Glomerular visceral epithelial cell (primary cell): Measurements from ENCODE around the gene POLA2.
"Not testable (repeated sequence)": the region's sequence is repeated elsewhere in the genome, so short reads cannot be mapped to it uniquely, and the experiment has no call there.

Source experiments
- DNase-seq: peaks from one replicate; pipeline ENCODE4 v3.0.0-alpha.2; 2016; ENCODE audit errors: extremely low spot score

POLA2 gene

DNA sequence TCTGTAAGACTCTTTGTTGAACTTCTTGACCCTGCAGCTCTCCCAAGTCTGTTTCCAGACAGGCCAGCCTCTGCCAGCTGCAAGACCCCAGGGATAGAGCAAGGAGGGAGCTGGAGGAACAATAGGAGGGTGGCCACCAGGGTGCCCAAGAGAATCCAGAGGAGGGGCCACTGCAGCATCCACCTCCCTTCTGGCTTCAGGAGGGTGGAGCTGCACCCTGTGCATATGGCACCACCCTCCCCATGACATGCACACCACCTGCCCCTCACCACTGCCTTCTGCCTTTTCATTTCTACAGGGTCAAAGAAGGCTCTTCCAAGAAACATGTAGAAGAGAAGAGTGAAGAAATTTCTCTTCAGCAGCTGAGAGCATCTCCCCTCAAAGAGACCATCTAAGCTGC, 20.1 kb upstream of the POLA2 start:
- DNase-seq = no peak

DNA sequence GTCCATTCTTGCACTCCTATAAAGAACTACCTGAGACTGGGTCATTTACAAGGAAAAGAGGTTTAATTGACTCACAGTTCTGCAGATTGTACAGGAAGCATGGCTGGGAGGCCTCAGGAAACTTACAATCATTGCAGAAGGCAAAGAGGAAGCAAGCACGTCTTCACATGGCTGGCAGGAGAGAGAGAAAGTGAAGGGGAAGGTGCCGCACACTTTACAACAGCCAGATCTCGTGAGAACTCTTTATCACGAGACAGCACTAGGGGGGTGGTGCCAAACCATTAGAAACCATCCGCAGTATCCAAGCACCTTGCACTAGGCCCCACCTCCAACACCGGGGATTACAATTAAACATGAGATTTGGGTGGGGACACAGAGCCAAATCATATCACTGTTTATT, 19.4 kb upstream of the POLA2 start:
- no peak for DNase-seq

DNA sequence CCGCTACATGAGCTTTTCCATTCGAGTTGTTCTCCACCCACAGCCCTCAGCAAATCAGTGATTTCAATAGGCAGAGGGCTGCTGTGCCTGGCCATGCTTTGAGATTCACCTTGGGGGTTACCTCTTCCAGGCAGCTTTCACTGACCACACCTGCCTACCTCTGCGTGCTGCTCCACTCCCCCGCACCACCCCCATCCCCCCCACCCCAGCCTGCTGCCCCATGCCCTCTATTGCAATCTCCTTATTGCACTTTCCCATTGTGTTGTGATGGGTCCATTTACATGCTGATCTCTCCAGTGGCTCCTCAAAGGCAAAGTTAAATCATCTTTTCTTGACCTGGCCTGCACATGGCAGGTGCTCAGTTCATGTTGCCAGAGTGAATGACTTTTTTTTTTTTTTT, 18.0 kb upstream of the POLA2 start:
- no peak for DNase-seq

DNA sequence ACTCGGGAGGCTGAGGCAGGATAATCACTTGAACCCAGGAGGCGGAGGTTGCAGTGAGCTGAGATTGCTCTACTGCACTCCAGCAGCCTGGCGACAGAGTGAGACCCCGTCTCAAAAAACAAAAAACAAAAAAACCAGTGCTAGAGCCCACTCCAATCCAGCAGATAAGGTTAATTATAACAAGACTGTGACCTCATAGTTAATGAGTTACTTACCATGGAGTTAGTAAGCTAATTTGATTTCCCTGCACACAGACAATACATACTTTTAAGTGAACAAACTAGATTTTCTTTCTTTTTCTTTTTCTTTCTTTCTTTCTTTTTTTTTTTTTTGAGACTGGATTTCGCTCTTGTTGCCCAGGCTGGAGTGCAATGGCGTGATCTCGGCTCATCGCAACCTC, 16.7 kb upstream of the POLA2 start:
- DNase-seq = not testable (repeated sequence)

DNA sequence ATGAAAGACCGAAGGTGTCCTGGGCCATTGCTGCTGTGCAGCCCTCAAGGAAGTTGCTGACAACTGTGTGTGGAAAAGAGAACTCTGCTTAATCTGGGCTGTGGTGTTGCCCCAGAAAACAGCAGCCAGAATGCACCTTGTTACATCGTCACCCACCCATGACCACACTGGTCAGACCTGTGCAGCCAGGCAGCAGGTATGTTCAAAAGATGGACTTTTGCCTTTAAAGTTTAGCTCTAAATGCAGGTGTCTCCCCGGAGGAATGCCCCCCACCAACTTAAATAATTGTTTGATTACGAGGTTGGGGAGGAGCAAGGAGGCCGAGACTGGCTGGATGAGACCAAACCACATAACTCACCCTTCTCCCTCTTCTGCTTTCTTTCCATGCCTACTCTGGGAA, 15.3 kb upstream of the POLA2 start:
- no peak for DNase-seq

DNA sequence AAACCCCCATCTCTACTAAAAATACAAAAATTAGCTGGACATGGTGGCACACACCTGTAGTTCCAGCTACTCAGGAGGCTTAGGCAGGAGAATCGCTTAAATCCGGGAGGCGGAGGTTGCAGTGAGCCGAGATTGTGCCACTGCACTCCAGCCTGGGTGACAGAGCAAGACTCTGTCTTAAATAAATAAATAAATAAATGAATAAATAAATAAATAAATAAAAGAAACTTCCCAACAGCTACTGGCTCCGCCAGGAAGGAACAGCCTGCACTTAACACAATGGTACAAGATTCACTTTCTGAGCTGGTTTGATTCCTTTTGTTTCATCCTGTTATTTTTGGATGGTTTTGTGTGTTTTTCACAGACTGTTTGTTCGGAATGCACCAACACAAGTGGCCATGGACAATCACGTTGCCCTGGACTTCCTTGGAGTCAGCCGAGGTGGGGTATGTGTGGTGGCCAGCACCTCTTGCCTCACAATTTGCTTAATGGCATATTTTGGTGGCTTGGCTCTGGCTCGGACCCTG, 13.5 kb upstream of the POLA2 start:
- not testable (repeated sequence) for DNase-seq

DNA sequence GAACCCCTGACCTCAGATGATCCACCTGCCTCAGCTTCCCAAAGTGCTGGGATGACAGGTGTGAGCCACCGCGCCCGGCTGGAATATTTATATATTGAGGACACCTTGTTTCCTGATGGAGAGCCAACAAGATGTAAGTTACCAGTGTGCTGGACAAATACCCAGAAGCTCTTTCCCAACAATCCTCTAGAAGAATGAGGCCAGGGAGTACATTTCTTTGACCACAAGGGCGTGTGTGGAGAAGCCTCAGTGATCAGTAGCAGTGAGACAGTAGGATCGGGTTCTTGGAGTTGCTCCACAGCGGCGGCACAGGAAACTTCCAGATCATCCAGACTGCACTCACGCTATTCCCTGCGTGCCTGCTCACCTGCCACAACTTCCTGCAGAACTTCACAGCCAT, 10.3 kb upstream of the POLA2 start:
- DNase-seq = no peak

DNA sequence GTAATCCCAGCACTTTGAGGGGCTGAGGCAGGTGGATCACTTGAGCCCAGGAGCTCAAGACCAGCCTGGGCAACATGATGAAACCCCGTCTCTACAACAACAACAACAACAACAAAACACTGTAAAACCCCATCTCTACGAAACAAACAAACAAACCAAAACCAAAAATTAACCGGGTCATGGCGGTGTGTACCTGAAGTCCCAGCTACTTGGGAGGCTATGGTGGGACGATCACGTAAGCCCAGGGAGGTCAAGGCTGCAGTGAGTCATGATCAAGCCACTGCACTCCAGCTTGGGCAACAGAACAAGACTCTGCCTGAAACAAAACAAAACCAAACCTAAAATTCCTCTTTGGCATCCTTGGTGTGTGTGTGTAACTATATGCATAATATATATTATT, 7.0 kb upstream of the POLA2 start:
- DNase-seq = no peak

DNA sequence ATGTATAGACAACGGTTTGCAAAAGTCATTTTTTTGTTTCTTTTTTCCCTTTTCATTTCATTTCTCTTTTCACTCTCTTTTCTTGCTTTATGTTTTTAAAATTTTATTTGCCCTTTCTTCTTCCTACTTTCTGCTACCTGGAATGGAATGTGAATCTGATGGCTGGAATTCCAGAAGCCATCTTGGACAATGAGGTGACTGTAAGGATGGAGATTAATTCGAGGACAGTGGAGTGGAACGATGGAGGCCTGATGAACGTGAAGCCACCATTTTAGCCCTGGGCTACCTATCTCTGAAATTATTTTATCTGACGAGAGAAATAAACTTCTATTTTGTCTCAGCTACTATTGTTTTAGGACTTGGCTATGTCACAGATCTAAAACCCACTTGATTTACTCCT, 2.8 kb upstream of the POLA2 start:
- DNase-seq = no peak

DNA sequence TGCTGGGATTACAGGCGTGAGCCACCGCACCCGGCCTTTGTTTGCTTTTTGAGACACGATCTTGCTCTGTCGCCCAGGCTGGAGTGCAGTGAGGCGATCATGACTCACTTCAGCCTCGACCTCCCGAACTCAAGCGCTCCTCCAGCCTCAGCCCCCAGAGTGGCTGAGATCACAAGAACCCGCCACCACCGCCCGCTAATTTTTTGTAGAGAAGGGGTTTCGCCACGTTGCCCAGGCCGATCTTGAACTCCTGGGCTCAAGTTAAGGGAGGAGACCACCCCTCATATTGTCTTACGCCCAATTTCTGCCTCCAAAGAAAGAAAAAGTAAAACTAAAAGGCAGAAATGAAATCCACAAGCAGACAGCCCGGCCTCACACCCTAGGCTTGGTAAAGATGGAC, 1.5 kb upstream of the POLA2 start:
- DNase-seq = no peak

DNA sequence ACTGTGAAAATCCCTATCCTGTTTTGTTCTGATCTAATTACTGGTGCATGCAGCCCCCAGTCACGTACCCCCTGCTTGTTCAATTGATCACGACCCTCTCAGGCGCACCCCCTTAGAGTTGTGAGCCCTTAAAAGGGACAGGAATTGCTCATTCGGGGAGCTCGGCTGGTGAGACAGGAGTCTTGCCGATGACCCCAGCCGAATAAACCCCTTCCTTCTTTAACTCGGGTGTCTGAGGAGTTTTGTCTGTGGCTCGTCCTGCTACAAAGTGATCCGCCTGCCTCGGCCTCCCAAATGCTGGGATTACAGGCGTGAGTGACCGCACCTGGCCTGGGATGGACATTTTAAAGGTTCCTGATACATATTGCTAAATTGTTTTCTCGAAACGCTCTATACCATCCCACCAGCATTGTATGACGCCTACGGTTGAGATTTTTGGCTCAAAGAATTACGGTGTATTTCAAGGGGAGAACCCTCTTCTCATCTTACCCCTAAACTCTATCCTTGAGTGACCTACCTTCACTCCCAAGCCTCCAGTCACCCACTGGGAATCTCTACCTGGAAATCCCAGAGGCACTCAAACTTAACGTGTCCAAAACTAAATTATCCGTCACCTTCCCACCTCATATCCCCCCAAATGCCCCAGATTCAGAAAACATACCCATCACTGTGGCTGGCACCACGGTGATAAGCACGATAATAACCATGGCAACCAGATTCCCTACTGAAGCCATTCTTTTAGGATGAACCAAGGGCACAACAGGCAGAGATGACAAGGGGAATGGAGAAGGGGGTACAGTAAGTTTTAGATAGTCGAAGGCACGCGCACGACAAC, 789 bp upstream of the POLA2 start:
- no peak for DNase-seq

DNA sequence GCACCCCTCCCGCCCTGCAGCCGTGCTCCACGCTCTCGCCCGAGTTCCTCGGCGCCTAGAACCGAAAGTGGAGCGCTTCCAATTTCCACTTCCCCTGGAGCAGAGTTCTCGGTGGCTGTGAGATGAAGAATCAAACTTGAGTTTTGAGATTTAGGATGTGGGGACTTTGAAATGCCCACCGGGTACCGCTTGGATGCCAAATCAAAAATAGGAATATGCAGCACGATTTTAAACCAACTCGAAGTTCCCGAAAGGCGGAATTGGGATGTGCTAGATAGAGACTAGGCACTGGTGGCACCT, 569 bp downstream of the POLA2 start:
- DNase-seq = no peak

DNA sequence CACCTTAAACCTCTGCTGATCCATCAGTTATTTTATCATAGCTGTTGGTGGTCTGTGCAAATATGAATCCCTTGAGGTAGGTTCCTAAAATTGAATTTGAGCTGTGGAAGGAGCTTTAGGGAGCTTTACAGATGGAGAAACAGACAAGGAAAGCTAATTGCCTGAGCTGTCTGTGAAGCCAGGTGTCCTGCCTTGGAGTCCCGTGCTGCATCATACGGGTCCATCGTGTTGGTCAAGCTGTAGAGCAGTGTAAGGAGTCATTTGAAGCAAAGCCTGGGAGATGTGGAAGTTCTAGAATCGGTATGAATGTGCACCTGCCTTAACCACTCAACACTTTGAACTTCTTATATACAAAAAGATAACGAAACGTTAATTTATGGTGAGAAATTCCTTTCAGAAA, 1.0 kb downstream of the POLA2 start:
- DNase-seq = no peak

DNA sequence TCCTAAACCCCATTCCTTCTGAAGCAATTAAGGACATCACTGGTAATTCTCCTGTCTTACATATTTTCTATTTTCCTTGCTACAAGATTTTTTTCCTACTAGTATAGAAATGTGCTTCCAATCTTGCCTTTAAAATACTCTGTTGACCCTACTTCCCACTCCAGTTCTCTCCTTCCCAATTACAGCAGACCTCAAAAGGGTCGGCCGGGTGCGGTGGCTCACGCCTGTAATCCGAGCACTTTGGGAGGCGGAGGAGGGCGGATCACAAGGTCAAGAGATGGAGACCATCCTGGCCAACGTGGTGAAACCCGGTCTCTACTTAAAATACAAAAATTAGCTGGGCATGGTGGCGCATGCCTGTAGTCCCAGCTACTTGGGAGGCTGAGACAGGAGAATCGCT, 3.0 kb downstream of the POLA2 start:
- not testable (repeated sequence) for DNase-seq

DNA sequence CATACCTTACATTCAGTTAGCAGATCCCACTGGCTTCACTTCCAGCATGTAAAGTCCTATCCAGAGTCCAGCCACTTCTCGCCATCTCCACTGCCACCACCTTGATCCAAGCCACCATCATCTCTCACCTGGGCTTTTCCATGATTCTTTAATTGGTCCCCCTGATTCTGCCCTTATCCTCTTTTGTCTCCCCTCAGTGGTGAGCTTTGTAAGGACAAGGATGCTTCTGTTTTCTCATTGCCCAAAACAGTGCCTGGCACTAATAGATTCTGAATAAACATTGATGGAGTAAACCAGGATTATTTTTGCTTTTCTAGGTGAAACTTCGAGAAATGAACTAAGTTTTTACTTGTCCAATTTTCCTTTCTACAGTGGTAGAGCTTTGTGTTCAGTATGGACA, 4.4 kb downstream of the POLA2 start:
- no peak for DNase-seq

DNA sequence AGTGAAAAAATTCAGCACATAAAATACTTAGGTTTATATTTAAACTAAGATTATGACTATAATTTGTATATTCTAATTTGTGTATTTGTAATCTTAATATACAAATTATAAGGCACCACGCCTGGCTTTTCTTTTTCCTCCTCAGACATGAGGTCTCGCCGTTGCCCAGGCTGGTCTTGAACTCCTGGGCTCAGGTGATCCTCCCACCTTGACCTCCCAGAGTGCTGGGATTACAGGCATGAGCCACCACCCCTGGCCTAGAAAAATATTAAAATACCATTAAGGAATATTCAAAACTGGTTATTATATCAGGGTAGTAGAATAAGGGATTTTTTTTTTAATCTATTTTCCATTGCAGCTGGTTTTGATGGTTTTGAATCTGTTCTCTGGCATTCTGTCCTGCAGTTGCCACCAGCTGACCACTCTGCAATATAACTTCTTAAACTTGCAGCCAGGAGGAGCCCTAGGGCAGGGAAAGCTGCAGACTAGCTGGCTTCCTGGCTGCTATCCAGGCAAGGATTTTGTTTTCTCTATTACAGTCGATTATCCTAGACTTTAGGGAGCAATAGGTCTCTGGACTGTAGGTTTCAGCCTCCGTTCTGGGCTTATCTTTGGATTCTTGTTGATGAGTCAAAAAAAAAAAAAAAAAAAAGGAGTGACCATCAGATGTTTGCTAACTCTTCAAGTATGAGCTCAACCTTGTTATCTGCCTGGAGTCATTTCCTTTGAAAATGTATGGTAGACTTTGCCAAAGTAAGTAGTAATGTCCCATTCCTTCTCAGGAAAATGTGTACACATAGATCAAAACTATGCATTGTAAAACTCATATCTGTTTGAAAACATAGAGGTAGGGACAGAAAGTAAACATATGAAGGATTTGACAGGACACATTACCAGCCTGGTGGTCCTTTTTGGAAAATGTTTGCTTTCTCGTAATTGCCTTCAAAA, 13.2 kb downstream of the POLA2 start:
- peak; percentile 87 for DNase-seq

DNA sequence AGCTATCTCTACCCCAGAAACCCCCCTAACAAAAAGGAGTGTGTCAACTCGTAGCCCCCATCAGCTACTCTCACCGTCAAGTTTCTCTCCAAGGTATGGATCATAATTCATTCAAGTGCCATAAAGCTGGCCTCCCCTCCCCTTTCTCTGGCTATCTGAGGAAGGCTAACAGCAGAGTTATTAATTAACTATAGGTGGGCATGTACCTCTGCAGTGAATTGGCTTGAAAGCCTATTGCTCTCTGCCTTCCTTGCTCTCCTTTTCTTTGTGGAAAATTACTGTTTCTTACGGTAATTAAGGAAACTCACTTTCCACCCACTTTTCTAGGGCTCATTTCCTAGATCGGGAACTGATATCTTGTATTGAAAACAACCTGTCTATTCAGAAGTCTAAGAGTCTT, 14.1 kb downstream of the POLA2 start:
- DNase-seq = no peak

DNA sequence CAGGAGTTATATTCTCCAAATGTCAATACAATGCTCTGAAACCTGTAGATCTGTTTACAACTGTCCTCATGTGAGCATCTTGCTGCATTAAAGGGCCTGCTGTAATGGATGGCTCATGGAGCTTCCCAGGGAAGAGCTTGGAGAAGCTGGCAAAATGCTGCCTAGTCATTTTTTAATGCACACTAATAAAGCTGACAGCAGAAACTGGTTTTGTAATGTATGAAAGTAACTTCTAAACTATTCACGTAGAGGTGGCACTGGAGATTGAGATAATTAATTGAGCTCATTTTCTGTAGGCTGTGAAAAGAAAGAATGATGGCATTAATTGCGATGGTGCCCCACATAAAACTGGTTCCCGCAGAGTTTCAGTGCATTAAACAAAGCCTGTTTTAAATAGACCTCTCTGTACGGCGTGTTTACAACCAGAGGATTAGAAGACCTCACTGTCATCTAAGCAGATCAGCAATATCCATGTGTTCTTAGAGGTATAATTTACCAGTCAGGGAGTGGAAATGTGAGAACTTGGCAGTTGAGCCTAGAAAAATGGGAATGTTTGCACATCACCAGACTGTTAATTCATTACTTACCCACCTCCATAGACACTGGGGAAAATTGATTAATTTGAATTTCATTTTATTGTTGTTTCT, 16.0 kb downstream of the POLA2 start:
- DNase-seq = no peak

DNA sequence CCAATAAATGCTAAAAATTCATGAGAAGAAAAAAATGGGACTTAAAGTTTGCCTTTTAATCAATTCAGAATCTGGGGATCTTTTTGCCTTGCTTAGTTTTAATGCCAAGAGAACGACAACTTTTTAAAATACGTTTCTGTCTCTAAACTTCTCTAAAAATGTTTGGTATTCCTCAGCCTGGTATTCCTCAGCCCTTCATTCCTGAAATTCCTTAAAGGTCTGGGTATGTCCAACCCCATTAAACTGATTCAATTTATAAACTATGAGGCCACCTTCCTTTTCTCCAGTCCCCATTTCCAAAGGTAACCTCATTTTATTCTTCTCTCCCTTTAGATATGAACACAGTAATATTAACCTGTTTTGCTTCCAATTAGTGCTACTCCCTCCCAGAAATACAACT, 16.6 kb downstream of the POLA2 start:
- no peak for DNase-seq

DNA sequence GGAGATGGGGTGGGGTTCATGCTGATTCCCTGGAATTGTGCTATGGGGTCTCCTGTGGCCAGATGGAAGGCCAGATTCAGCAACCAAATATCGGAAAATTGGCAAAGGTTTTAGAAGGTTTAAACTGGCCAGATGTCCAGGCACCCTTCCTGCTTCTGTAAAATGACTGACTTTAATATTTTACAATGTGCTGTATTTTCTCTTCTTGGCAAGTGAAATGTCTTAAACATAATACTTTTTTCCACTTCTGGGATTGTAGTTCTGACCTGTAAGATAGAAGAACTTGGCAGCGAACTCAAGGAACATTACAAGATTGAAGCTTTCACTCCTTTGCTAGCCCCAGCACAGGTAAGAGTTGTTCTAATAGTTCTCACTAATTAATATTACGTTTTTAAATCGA, 17.5 kb downstream of the POLA2 start:
- no peak for DNase-seq

DNA sequence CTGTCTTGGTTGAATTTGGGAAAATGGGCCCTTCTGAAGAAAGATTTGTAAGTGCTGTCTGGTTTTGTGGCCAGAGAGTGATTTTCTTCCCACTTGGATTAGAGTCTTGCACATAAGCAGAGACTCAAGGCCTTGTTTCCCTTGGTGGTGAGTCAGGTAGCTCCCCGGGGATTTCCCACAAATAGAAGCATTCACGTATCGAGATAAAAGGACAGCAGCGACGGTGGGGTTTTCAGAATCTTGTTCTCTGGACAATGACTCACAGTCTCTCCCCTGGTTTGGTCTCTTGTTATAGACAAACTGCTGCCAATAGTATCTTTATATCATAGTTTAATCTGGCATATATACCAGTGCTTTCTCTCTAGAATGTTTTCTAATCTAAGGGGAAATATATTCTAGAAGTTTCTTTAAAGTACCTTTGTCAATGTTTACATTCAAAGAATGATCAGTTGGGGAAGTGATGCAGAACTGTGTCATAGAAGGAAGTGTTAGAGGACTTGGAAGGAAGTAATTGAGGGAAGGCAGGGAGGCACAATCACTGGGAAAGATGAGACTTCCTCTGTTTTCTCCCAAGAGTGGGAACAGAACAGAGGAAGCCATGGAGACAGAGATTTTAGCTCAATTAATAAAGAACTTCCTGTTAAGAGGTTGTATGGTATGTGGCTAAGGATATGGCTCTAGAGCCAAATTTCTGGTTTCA, 18.1 kb downstream of the POLA2 start:
- peak; percentile 90 for DNase-seq

DNA sequence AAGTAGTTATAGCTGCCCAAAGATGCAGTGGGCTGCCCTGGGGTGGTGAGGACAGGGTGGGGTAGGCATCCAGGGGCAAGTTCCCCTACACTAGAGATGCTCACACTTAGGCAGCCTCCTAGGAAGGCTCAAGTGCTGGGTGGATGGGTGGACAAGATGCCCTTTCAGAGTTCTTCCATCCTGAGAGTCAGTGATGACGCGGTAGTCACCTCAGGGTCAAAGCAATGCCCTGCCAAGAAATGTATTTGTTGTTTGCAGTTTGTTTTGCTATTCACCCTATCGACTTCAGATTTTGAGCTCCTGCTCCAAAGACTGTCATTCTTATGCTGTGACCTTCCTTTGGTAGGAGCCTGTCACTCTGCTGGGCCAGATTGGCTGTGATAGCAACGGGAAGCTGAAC, 18.9 kb downstream of the POLA2 start:
- DNase-seq = no peak
